Neural progenitor cell (in vitro differentiated cells): ENCODE measurements around the gene ZNF653. TPM values are rescaled to one million over a fixed set of nuclear protein-coding genes. Genes with fewer than 3 reads are reported as not detected.
"Not testable (repeated sequence)": the region's sequence is repeated elsewhere in the genome, so short reads cannot be mapped to it uniquely, and the experiment has no call there.

ENCODE experiments used
- DNase-seq: peaks from one replicate; pipeline ENCODE4 v3.0.0-alpha.2; 2016; ENCODE audit warnings: low spot score
- H2AFZ ChIP-seq: fragments of 200-600 bp; sonication (generic); replicated peaks from 2 replicates; pipeline ENCODE4 v1.6.1; 2016; ENCODE audit warnings: antibody characterized with exemption
- H3F3A ChIP-seq: fragments of 200-600 bp; sonication (generic); 2 replicates; pipeline ENCODE4 v1.6.1; 2016; ENCODE audit warnings: antibody characterized with exemption, low read depth
- H3K27ac ChIP-seq: fragments of 200-600 bp; sonication (generic); 2 replicates; pipeline ENCODE4 v1.5.1; 2016; ENCODE audit warnings: mild to moderate bottlenecking
- H3K27me3 ChIP-seq: fragments of 200-600 bp; sonication (generic); 2 replicates; pipeline ENCODE4 v1.6.1; 2016; ENCODE audit warnings: mild to moderate bottlenecking, moderate library complexity
- H3K36me3 ChIP-seq: fragments of 200-600 bp; sonication (generic); 2 replicates; pipeline ENCODE4 v1.5.1; 2016
- H3K4me1 ChIP-seq: fragments of 200-600 bp; sonication (generic); 2 replicates; pipeline ENCODE4 v1.6.1; 2016; ENCODE audit warnings: mixed run types
- H3K4me2 ChIP-seq: fragments of 200-600 bp; sonication (generic); 2 replicates; pipeline ENCODE4 v1.6.1; 2016
- H3K4me3 ChIP-seq: fragments of 200-600 bp; sonication (generic); 2 replicates; pipeline ENCODE4 v1.5.1; 2016
- H3K79me2 ChIP-seq: fragments of 200-600 bp; sonication (generic); 2 replicates; pipeline ENCODE4 v1.6.1; 2016; ENCODE audit warnings: low read depth
- H3K9ac ChIP-seq: fragments of 200-600 bp; sonication (generic); 2 replicates; pipeline ENCODE4 v1.6.1; 2016
- H3K9me3 ChIP-seq: fragments of 200-600 bp; sonication (generic); 2 replicates; pipeline ENCODE4 v1.5.1; 2016; ENCODE audit warnings: low read depth
- H4K20me1 ChIP-seq: fragments of 200-600 bp; sonication (generic); 2 replicates; pipeline ENCODE4 v1.6.1; 2016; ENCODE audit warnings: low read depth
- H3K27ac Mint-ChIP-seq: 3 replicates; pipeline ENCODE4 v1.8.0; 2021; ENCODE audit warnings: mixed read lengths
- H3K27me3 Mint-ChIP-seq: 2 replicates; pipeline ENCODE4 v1.8.0; 2022; ENCODE audit warnings: low read depth, mild to moderate bottlenecking, inconsistent platforms, moderate library complexity, mixed read lengths; ENCODE audit not compliant: insufficient read depth
- H3K36me3 Mint-ChIP-seq: 3 replicates; pipeline ENCODE4 v1.8.0; 2021; ENCODE audit warnings: mixed read lengths
- H3K4me1 Mint-ChIP-seq: 3 replicates; pipeline ENCODE4 v1.8.0; 2021; ENCODE audit warnings: mixed read lengths
- H3K4me3 Mint-ChIP-seq: 3 replicates; pipeline ENCODE4 v1.8.0; 2021; ENCODE audit warnings: mild to moderate bottlenecking, moderate library complexity, mixed read lengths
- H3K9me3 Mint-ChIP-seq: 3 replicates; pipeline ENCODE4 v1.8.0; 2020; ENCODE audit warnings: mixed read lengths
- CTCF ChIP-seq: fragments of 200-600 bp; sonication (generic); IDR thresholded peaks from 2 replicates; pipeline ENCODE4 v1.5.1; 2017; ENCODE audit warnings: antibody characterized with exemption, mild to moderate bottlenecking
- EZH2 ChIP-seq: fragments of 200-600 bp; sonication (generic); IDR thresholded peaks from 2 replicates; pipeline ENCODE4 v1.6.1; 2017; ENCODE audit warnings: antibody characterized with exemption, mild to moderate bottlenecking, moderate library complexity
- EZH2phosphoT487 ChIP-seq: fragments of 200-600 bp; sonication (generic); IDR thresholded peaks from 2 replicates; pipeline ENCODE4 v1.6.1; 2017; ENCODE audit warnings: antibody characterized with exemption
- total RNA-seq: library from RNA; depleted of rRNA; stranded (reverse); fragments of >200 nt; gene quantifications from 2 replicates; pipeline ENCODE4 v1.2.3, GENCODE V29; 2015; ENCODE audit warnings: low replicate concordance

ZNF653 gene
- total RNA-seq, 1 donor from 2014 or later = 3.4 TPM

- no peak overlapping the region for H3K27ac ChIP-seq
- peaks cover 55% of the 10 kb centered on the region for H3K27me3 ChIP-seq
- H4K20me1 ChIP-seq = peaks cover 40% of the 10 kb centered on the region
- H3K4me1 Mint-ChIP-seq = peaks cover 16% of the 10 kb centered on the region
- no peak overlapping the region for H2AFZ ChIP-seq
- no peak overlapping the region for H3K27ac Mint-ChIP-seq
- no peak overlapping the region for H3K4me3 ChIP-seq
- no peak for DNase-seq
- H3K4me1 ChIP-seq = peaks cover 3% of the 10 kb centered on the region
- H3K79me2 ChIP-seq = no peaks in the 10 kb centered on the region
- no peak overlapping the region for H3K9ac ChIP-seq
- peaks cover 3% of the 10 kb centered on the region for H3K36me3 Mint-ChIP-seq
- H3K36me3 ChIP-seq = no peaks in the 10 kb centered on the region
- H3K4me3 Mint-ChIP-seq = peak overlapping the region; percentile 83
- peaks cover 3% of the 10 kb centered on the region for H3K9me3 Mint-ChIP-seq
- no peaks in the 10 kb centered on the region for H3K9me3 ChIP-seq
- no peak overlapping the region for H3K4me2 ChIP-seq
- peaks cover 22% of the 10 kb centered on the region for H3F3A ChIP-seq
- TF ChIP-seq EZH2 (no peak), CTCF (no peak), EZH2phosphoT487 (no peak)
- peaks cover 25% of the 10 kb centered on the region for H3K27me3 Mint-ChIP-seq
These were observed 27.2 kb downstream of the ZNF653 start for GRCh38 chr19:11478167-11479089.

- Histone ChIP-seq H3K27ac (no peak overlapping the region), H3K4me3 (no peak overlapping the region), H3F3A (peaks cover 12% of the 10 kb centered on the region), H3K9ac (no peak overlapping the region), H3K9me3 (no peaks in the 10 kb centered on the region), H3K79me2 (no peaks in the 10 kb centered on the region), H2AFZ (no peak overlapping the region), H3K4me1 (peaks cover 3% of the 10 kb centered on the region), H3K36me3 (no peaks in the 10 kb centered on the region), H3K4me2 (no peak overlapping the region), H3K27me3 (peaks cover 32% of the 10 kb centered on the region), H4K20me1 (peaks cover 18% of the 10 kb centered on the region)
- H3K4me1 Mint-ChIP-seq = peaks cover 5% of the 10 kb centered on the region
- no peak overlapping the region for H3K4me3 Mint-ChIP-seq
- H3K9me3 Mint-ChIP-seq = no peaks in the 10 kb centered on the region
- peaks cover 11% of the 10 kb centered on the region for H3K27me3 Mint-ChIP-seq
- H3K36me3 Mint-ChIP-seq = peaks cover 2% of the 10 kb centered on the region
- DNase-seq = no peak
- TF ChIP-seq EZH2phosphoT487 (no peak), EZH2 (no peak), CTCF (no peak)
- no peak overlapping the region for H3K27ac Mint-ChIP-seq
These were observed 29.8 kb downstream of the ZNF653 start for GRCh38 chr19:11475861-11476260.

GRCh38 chr19:11475343-11475742 lies 30.3 kb downstream of the ZNF653 start:
- Histone ChIP-seq H3K27me3 (peaks cover 27% of the 10 kb centered on the region), H3F3A (peaks cover 12% of the 10 kb centered on the region), H4K20me1 (peaks cover 13% of the 10 kb centered on the region)
- H3K4me1 ChIP-seq, H3K4me2 ChIP-seq, H3K27ac Mint-ChIP-seq, H2AFZ ChIP-seq, H3K79me2 ChIP-seq, H3K36me3 ChIP-seq, H3K9me3 Mint-ChIP-seq, H3K27ac ChIP-seq, H3K4me1 Mint-ChIP-seq, H3K9ac ChIP-seq, H3K36me3 Mint-ChIP-seq, H3K4me3 ChIP-seq, DNase-seq, H3K9me3 ChIP-seq, H3K4me3 Mint-ChIP-seq: not testable (repeated sequence)
- H3K27me3 Mint-ChIP-seq = peaks cover 11% of the 10 kb centered on the region

- H3K4me2 ChIP-seq = no peak overlapping the region
- H3K36me3 ChIP-seq = no peaks in the 10 kb centered on the region
- H3K4me1 ChIP-seq = no peaks in the 10 kb centered on the region
- H3K27ac ChIP-seq = no peak overlapping the region
- peaks cover 2% of the 10 kb centered on the region for H3K36me3 Mint-ChIP-seq
- DNase-seq = no peak
- H3K4me3 ChIP-seq = no peak overlapping the region
- H3F3A ChIP-seq = peaks cover 6% of the 10 kb centered on the region
- H3K9me3 Mint-ChIP-seq = no peaks in the 10 kb centered on the region
- H3K27me3 ChIP-seq = peaks cover 11% of the 10 kb centered on the region
- H3K4me1 Mint-ChIP-seq = no peaks in the 10 kb centered on the region
- no peak overlapping the region for H3K27ac Mint-ChIP-seq
- H3K9ac ChIP-seq = no peak overlapping the region
- H3K4me3 Mint-ChIP-seq = no peak overlapping the region
- no peaks in the 10 kb centered on the region for H3K79me2 ChIP-seq
- no peaks in the 10 kb centered on the region for H3K9me3 ChIP-seq
- peaks cover 10% of the 10 kb centered on the region for H3K27me3 Mint-ChIP-seq
- TF ChIP-seq EZH2phosphoT487 = no peak
- no peak for TF ChIP-seq CTCF
- no peak for TF ChIP-seq EZH2
- peaks cover 3% of the 10 kb centered on the region for H4K20me1 ChIP-seq
- no peak overlapping the region for H2AFZ ChIP-seq
These were observed 31.9 kb downstream of the ZNF653 start for GRCh38 chr19:11473725-11474124.

- not testable (repeated sequence) for H3K9me3 Mint-ChIP-seq
These were observed 37.3 kb downstream of the ZNF653 start for GRCh38 chr19:11468266-11468845.

More at GRCh38 chr19:11468266-11468845, 37.3 kb downstream of the ZNF653 start:
- H3K27me3 Mint-ChIP-seq, H3K27me3 ChIP-seq, H3K9ac ChIP-seq, H3K27ac Mint-ChIP-seq, H2AFZ ChIP-seq, DNase-seq, H3K79me2 ChIP-seq, H3K27ac ChIP-seq, H4K20me1 ChIP-seq, H3K4me1 ChIP-seq, H3K4me3 Mint-ChIP-seq, H3K9me3 ChIP-seq, H3K36me3 ChIP-seq, H3F3A ChIP-seq, H3K4me3 ChIP-seq, H3K4me2 ChIP-seq, H3K4me1 Mint-ChIP-seq, H3K36me3 Mint-ChIP-seq: not testable (repeated sequence)
